GM12878 (cell line): ENCODE measurements around the gene SAMD1. TPM values are rescaled to one million over a fixed set of nuclear protein-coding genes. Genes with fewer than 3 reads are reported as not detected.

ENCODE experiments used
- ATAC-seq: fragments of 200-7000 bp; cut with Tn5 transposase; 3 replicates; pipeline ENCODE4 v1.9.1; 2020; ENCODE audit warnings: mild to moderate bottlenecking, moderate library complexity
- BruUV-seq: library from RNA; stranded (reverse); fragments of 400-500 nt; replicated peaks from 2 replicates; lab custom pipeline; 2021; lab: Mats Ljungman, UMichigan
- CTCF ChIA-PET: fragments of 300-600 bp; sonication (Branson Sonifier 250); formaldehyde crosslinking; extraction: SDS; loops from one replicate; lab custom pipeline; 2021; ENCODE audit warnings: inconsistent platforms; lab: Yijun Ruan, JAX
- POLR2A ChIA-PET: fragments of 350-600 bp; formaldehyde crosslinking; extraction: SDS; loops from one replicate; lab custom pipeline; 2021; ENCODE audit warnings: inconsistent platforms; lab: Charles Lee
- RAD21 ChIA-PET: fragments of 300-600 bp; sonication (Branson Sonifier 250); formaldehyde crosslinking; loops from one replicate; lab custom pipeline; 2023; ENCODE audit warnings: antibody characterized with exemption; ENCODE audit not compliant: unreplicated experiment; lab: Charles Lee
- SMC1A ChIA-PET: fragments of 300-600 bp; sonication (Branson Sonifier 250); formaldehyde crosslinking; loops from one replicate; lab custom pipeline; 2023; ENCODE audit not compliant: unreplicated experiment, uncharacterized antibody; lab: Charles Lee
- DNase-seq: peaks from one replicate; pipeline ENCODE4 v3.0.0-alpha.2; 2011; ENCODE audit warnings: low read depth, low spot score
- FAIRE-seq: peaks from 3 replicates; lab custom pipeline; 2011; peaks lifted over from hg19 to GRCh38; lab: Jason Lieb, UNC
- H2AFZ ChIP-seq: 2 replicates; pipeline ENCODE4 v1.6.0; 2011; ENCODE audit warnings: low read depth, low read length, control low read depth; ENCODE audit not compliant: control insufficient read depth
- H3K27ac ChIP-seq: 2 replicates; pipeline ENCODE4 v1.5.1; 2011; ENCODE audit warnings: control low read depth; ENCODE audit not compliant: control insufficient read depth, insufficient read depth
- H3K27me3 ChIP-seq, 2 experiments: replicated peaks in 1 of 2; 2 replicates each; pipeline versions ENCODE4 v1.6.0 to v1.6.1; 2011; ENCODE audit warnings: low read length in 1 of 2; ENCODE audit not compliant: control insufficient read depth in 2 of 2, insufficient read depth in 2 of 2
- H3K36me3 ChIP-seq, 2 experiments: 2 replicates each; pipeline ENCODE4 v1.5.1; 2011; ENCODE audit warnings: low read length in 1 of 2; ENCODE audit not compliant: control insufficient read depth in 2 of 2, insufficient read depth in 2 of 2
- H3K4me1 ChIP-seq: 2 replicates; pipeline ENCODE4 v1.6.1; 2011; ENCODE audit warnings: mild to moderate bottlenecking, low read length, moderate library complexity, mixed read lengths; ENCODE audit not compliant: control insufficient read depth, insufficient read depth
- H3K4me2 ChIP-seq: 2 replicates; pipeline ENCODE4 v1.6.0; 2011; ENCODE audit warnings: control low read depth; ENCODE audit not compliant: control insufficient read depth, insufficient read depth
- H3K4me3 ChIP-seq: fragments of 200-600 bp; sonication (generic); 2 replicates; pipeline ENCODE4 v1.5.1; 2016
- H3K79me2 ChIP-seq: 2 replicates; pipeline ENCODE4 v1.6.0; 2011; ENCODE audit warnings: low read length; ENCODE audit not compliant: control insufficient read depth, insufficient read depth
- H3K9ac ChIP-seq: 2 replicates; pipeline ENCODE4 v1.8.0; 2011; ENCODE audit warnings: low read length, control low read depth, mixed read lengths; ENCODE audit not compliant: control insufficient read depth, insufficient read depth
- H3K9me3 ChIP-seq: replicated peaks from 3 replicates; pipeline ENCODE4 v1.5.1; 2011; ENCODE audit warnings: mild to moderate bottlenecking, low read length; ENCODE audit not compliant: control insufficient read depth, insufficient read depth
- H4K20me1 ChIP-seq: 2 replicates; pipeline ENCODE4 v1.6.0; 2011; ENCODE audit not compliant: control insufficient read depth, insufficient read depth
- ESRRA ChIP-seq: IDR thresholded peaks from 2 replicates; pipeline ENCODE4 v1.6.1; 2012; ENCODE audit warnings: mild to moderate bottlenecking, low read length, improper control_type of control experiment
- IRF4 ChIP-seq: IDR thresholded peaks from 2 replicates; pipeline ENCODE4 v1.6.1; 2011; ENCODE audit warnings: low read depth, low read length
- KDM1A ChIP-seq: fragments of 200-600 bp; sonication (generic); IDR thresholded peaks from 2 replicates; pipeline ENCODE4 v1.6.1; 2016; ENCODE audit warnings: borderline replicate concordance
- SMAD1 ChIP-seq: fragments of 450-650 bp; IDR thresholded peaks from 2 replicates; pipeline ENCODE4 v1.6.1; 2018; ENCODE audit warnings: mild to moderate bottlenecking, low read depth; ENCODE audit not compliant: partially characterized antibody
- SREBF1 ChIP-seq: IDR thresholded peaks from 2 replicates; pipeline ENCODE4 v1.6.1; 2012; ENCODE audit warnings: mild to moderate bottlenecking, low read length
- WGBS: methylation state at CpG from one replicate; pipeline ENCODE4 v1.1.6; 2016; ENCODE audit warnings: low lambda C conversion rate; ENCODE audit not compliant: insufficient replicate concordance, insufficient coverage; ENCODE audit errors: missing lambda C conversion rate; 5-methylcytosine and 5-hydroxymethylcytosine counted together
- in situ Hi-C: fragments of 300-500 bp; cut with MboI; formaldehyde crosslinking; loops from 9 replicates; pipeline ENCODE4 v1.14.3; 2018; ENCODE audit warnings: mixed read lengths
- intact Hi-C: fragments of 100-400 bp; cut with micrococcal nuclease; formaldehyde crosslinking; loops from one replicate; pipeline ENCODE4 v1.14.2; 2022; ENCODE audit not compliant: unreplicated experiment
- polyA plus RNA-seq, 11 experiments: library from polyadenylated mRNA; depleted of rRNA in 4 of 11; unstranded in 6 of 11; stranded (reverse) in 5 of 11; fragments of >200 nt; fragmentation: Nextera tagmentation in 4 of 11; fragmentation: Illumina TruSeq in 1 of 11; extraction: Ambion mirVana in 4 of 11; extraction: Trizol in 1 of 11; gene quantifications; 1 replicate in 1 of 11; 2 replicates in 10 of 11; pipeline versions ENCODE4 v1.2.1 to v1.2.3, GENCODE V29; 2011 to 2016; ENCODE audit warnings: inconsistent platforms in 2 of 11, missing spikeins in 2 of 11, low read depth in 1 of 11
- total RNA-seq, 4 experiments: library from RNA; depleted of rRNA in 3 of 4; stranded (reverse); fragments of >200 nt in 3 of 4; fragmentation: Illumina TruSeq in 1 of 4; extraction: Trizol in 1 of 4; gene quantifications; 2 replicates each; pipeline versions ENCODE4 v1.2.1 to v1.2.3, GENCODE V29; 2013 to 2021
- TF ChIP-seq, protein P1 (sequence below): IDR thresholded peaks from 2 replicates; pipeline ENCODE4 v1.6.1; 2012; ENCODE audit warnings: mild to moderate bottlenecking, low read depth, low read length

SAMD1 gene
- total and polyA plus RNA-seq, 10 of the 15 experiments (the other 5 are each of a cell fraction or from before 2014, with no cell fraction given): 3.0 to 71.7 (median 19.3) TPM

DNA sequence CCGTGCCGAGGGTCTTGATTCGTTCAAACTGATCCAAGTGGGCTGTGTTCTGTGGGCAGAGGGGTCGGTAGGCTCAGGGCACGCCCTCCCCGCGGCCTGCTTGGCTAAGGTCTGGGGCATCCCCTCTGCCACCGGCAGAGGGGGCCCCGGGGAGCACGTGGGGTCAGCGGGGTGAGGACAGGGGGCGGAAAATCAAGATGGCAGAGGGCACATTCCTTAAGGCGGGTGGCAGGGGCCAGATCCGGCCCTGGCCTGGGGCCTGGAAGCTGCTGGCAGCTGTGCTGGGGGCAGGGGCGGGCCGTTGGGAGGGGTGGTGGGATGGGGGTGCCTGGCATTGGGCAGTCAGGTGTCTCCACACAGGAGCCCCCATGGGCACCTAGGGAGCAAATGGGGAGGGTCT lies 16.3 kb upstream of the SAMD1 start:
- H3K79me2 ChIP-seq: no peaks in the 10 kb centered on the region
- intact Hi-C loops: no loop called here
- H3K36me3 ChIP-seq: peaks cover 4 to 6% of the 10 kb centered on the region in 2 experiments; a peak in 2 of 4 replicates
- BruUV-seq: no TSS peak
- no peak overlapping the region for H3K4me2 ChIP-seq
- no peak overlapping the region for H3K4me3 ChIP-seq
- H3K27ac ChIP-seq: no peak overlapping the region
- FAIRE-seq (no peak), ATAC-seq (no peak), DNase-seq (no peak)
- SMC1A ChIA-PET: no interaction called here
- WGBS: 98% methylated on average over 11 of the region's 16 CpGs
- H2AFZ ChIP-seq: no peak overlapping the region
- H4K20me1 ChIP-seq: no peaks in the 10 kb centered on the region
- H3K4me1 ChIP-seq: no peaks in the 10 kb centered on the region
- no peaks in the 10 kb centered on the region for H3K9me3 ChIP-seq
- RAD21 ChIA-PET: no interaction called here
- POLR2A ChIA-PET: no interaction called here
- no peaks in the 10 kb centered on the region for H3K27me3 ChIP-seq
- CTCF ChIA-PET: no interaction called here
- TF ChIP-seq IRF4 (no peak), SMAD1 (no peak), KDM1A (no peak), SREBF1 (no peak), ESRRA (no peak)
- TF ChIP-seq, protein P1, sequence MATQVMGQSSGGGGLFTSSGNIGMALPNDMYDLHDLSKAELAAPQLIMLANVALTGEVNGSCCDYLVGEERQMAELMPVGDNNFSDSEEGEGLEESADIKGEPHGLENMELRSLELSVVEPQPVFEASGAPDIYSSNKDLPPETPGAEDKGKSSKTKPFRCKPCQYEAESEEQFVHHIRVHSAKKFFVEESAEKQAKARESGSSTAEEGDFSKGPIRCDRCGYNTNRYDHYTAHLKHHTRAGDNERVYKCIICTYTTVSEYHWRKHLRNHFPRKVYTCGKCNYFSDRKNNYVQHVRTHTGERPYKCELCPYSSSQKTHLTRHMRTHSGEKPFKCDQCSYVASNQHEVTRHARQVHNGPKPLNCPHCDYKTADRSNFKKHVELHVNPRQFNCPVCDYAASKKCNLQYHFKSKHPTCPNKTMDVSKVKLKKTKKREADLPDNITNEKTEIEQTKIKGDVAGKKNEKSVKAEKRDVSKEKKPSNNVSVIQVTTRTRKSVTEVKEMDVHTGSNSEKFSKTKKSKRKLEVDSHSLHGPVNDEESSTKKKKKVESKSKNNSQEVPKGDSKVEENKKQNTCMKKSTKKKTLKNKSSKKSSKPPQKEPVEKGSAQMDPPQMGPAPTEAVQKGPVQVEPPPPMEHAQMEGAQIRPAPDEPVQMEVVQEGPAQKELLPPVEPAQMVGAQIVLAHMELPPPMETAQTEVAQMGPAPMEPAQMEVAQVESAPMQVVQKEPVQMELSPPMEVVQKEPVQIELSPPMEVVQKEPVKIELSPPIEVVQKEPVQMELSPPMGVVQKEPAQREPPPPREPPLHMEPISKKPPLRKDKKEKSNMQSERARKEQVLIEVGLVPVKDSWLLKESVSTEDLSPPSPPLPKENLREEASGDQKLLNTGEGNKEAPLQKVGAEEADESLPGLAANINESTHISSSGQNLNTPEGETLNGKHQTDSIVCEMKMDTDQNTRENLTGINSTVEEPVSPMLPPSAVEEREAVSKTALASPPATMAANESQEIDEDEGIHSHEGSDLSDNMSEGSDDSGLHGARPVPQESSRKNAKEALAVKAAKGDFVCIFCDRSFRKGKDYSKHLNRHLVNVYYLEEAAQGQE: no peak
- no peak overlapping the region for H3K9ac ChIP-seq
- in situ Hi-C loops: no loop called here
